Measurements from ENCODE around the gene ILKAP.

Gene ILKAP

GRCh38 chr2:238154570-238154969 is 48.9 kb downstream of the ILKAP start:
- DNase-seq (ENCODE audit: extremely low read depth, low read depth) = no peak
- TF ChIP-seq, protein P1, sequence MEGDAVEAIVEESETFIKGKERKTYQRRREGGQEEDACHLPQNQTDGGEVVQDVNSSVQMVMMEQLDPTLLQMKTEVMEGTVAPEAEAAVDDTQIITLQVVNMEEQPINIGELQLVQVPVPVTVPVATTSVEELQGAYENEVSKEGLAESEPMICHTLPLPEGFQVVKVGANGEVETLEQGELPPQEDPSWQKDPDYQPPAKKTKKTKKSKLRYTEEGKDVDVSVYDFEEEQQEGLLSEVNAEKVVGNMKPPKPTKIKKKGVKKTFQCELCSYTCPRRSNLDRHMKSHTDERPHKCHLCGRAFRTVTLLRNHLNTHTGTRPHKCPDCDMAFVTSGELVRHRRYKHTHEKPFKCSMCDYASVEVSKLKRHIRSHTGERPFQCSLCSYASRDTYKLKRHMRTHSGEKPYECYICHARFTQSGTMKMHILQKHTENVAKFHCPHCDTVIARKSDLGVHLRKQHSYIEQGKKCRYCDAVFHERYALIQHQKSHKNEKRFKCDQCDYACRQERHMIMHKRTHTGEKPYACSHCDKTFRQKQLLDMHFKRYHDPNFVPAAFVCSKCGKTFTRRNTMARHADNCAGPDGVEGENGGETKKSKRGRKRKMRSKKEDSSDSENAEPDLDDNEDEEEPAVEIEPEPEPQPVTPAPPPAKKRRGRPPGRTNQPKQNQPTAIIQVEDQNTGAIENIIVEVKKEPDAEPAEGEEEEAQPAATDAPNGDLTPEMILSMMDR (IDR thresholded peaks at IDR 0.05; ENCODE audit: low read depth, low read length) = no peak

DNA sequence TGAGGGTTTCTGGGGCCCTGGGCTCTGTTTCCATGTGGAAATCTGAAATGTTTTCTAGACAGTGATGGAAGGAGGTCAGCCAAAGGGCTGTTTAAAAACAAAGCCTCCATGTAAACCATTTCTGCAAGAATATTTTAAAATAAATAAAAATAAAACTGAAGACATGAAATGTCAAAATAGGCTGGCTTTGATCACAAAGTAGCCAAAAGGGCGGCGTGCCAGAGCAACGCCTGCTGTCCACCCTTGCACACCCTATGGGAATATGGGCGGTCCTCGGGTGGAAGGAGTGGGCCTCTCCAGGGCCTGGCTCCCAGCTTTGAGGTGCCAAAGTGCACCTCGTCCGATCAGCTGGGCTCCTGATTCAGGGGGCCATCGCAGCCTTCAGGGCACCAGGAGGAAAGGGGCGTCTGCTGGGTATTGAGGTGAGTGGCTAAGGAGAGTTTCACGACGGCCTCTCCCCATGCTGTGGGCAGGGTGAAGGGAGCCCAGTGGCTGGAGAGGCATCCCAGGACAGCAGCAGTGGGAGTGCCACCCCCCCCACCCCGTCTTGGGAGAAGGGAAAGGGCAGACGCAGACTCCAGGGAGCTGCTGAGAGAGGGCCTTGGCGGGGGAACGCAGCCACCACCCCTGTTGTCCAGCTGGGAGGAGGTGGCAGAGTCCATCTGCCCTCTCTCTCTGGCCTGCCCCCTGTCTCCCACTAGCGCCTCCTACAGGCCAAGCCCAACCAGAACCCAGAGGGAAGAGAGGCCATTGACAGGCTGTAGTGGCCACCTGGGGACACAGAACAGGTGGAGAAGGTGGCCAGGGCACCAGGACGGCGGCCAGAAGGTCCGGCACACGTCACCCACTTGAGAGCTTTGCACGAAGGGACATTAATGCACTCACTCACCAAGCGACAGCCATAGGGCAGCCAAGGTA is 50.5 kb downstream of the ILKAP start:
- DNase-seq (ENCODE audit: extremely low read depth, low read depth) = no peak
- TF ChIP-seq, protein P1 (IDR thresholded peaks at IDR 0.05; ENCODE audit: low read depth, low read length) = peak; percentile 20

DNA sequence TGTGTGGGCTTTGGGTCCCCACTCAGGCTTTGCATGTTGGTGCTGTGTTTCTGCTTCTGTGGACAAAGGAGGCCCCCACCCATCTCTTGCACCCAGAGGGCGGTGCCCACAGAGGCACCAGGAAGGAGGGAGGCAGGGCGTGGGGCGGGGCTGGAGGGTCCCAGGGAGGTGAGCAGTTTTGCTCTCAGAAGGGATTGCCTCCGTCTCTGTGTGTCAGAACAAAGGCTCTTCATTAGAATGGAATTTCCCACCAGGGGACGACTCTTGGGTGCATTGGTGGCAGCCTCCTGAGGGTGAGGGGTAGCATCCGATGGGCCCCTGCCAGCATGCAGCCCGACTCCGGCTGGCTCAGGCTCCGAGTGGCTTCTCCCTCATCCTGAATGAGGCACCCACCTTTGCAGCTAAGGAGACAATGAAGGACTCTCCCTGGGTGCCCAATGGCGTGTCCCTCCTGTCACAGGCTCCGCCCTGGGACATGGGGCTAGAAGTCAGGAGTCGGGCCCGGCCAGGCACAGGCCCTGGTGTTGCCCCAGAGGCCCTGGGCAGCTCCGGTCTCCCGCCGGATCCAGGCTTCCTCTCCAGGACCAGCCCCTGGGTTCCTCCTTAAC is 51.8 kb downstream of the ILKAP start:
- TF ChIP-seq, protein P1 (IDR thresholded peaks at IDR 0.05; ENCODE audit: low read depth, low read length) = no peak

DNA sequence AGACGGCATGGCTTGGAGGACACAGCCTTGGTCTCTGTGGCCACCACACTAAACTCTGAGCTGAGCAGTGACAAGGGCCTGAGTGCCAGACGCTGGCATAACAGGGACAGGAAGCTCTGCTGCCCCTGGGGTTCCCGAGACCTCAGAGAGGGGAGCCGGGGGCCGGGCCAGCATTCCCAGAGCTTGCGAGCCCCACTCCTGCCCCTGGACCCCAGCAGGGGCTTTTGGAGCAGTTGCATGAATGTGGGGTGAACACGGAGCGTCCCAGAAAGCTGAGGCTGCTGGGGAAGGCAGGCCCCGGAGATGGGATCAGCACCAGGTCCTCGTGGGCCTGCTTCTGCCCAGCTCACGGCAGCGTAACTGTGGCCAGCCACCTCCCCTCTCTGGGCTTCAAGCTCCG is 52.3 kb downstream of the ILKAP start:
- TF ChIP-seq, protein P1 (IDR thresholded peaks at IDR 0.05; ENCODE audit: low read depth, low read length) = no peak
- no peak for DNase-seq (ENCODE audit: extremely low read depth, low read depth)

More for the DNA sequence above, 51.8 kb downstream of the ILKAP start:
- DNase-seq (ENCODE audit: extremely low read depth, low read depth) = no peak

- no peak for DNase-seq (ENCODE audit: extremely low read depth, low read depth)
These were observed 52.8 kb downstream of the ILKAP start for GRCh38 chr2:238150686-238151085.

GRCh38 chr2:238149841-238150572 is 53.5 kb downstream of the ILKAP start:
- TF ChIP-seq, protein P1 (IDR thresholded peaks at IDR 0.05; ENCODE audit: low read depth, low read length) = no peak
- no peak for DNase-seq (ENCODE audit: extremely low read depth, low read depth)

More at GRCh38 chr2:238150686-238151085, 52.8 kb downstream of the ILKAP start:
- TF ChIP-seq, protein P1 (IDR thresholded peaks at IDR 0.05; ENCODE audit: low read depth, low read length) = no peak
